H1 (cell line): ENCODE data around the gene CLDN7. TPM values are rescaled to one million over a fixed set of nuclear protein-coding genes. Genes with fewer than 3 reads are reported as not detected.
A peak's percentile ranks its signal among the peaks of the same experiment; 100 is the strongest.

Experiments
- ASH2L ChIP-seq: fragments of 200-600, 300-600 bp; sonication (generic); IDR thresholded peaks from one replicate; pipeline ENCODE4 v1.7.1; 2017; ENCODE audit warnings: low read length
- CBX5 ChIP-seq: fragments of 300-800, 300-1000 bp; sonication (generic); IDR thresholded peaks from 2 replicates; pipeline ENCODE4 v1.7.1; 2016; ENCODE audit warnings: antibody characterized with exemption, low read length, low read depth
- CBX8 ChIP-seq: fragments of 300-800, 300-1000 bp; sonication (generic); IDR thresholded peaks from 2 replicates; pipeline ENCODE4 v1.7.1; 2016; ENCODE audit warnings: low read depth, low read length, borderline replicate concordance
- CREB1 ChIP-seq: IDR thresholded peaks from 2 replicates; pipeline ENCODE4 v1.6.1; 2012; ENCODE audit warnings: inconsistent platforms
- CTBP2 ChIP-seq: IDR thresholded peaks from 2 replicates; pipeline ENCODE4 v1.7.0; 2011; ENCODE audit warnings: borderline replicate concordance, mild to moderate bottlenecking, moderate library complexity, mixed read lengths, low read length; ENCODE audit not compliant: insufficient read depth, insufficient read length
- EGR1 ChIP-seq: IDR thresholded peaks from 2 replicates; pipeline ENCODE4 v1.6.1; 2011; ENCODE audit warnings: low read depth, low read length, borderline replicate concordance
- EZH2 ChIP-seq: fragments of 200-600 bp; sonication (generic); IDR thresholded peaks from 2 replicates; pipeline ENCODE4 v1.7.1; 2012; ENCODE audit warnings: low read depth, mild to moderate bottlenecking, moderate library complexity, low read length, inconsistent platforms; ENCODE audit not compliant: severe bottlenecking
- GTF2F1 ChIP-seq: IDR thresholded peaks from 2 replicates; pipeline ENCODE4 v1.6.1; 2012; ENCODE audit warnings: low read depth, low read length, improper control_type of control experiment, borderline replicate concordance
- HDAC6 ChIP-seq: IDR thresholded peaks from one replicate; pipeline ENCODE4 v1.7.1; 2012; ENCODE audit warnings: low read depth, mild to moderate bottlenecking, inconsistent platforms, low read length, moderate library complexity
- JUN ChIP-seq: IDR thresholded peaks from 2 replicates; pipeline ENCODE4 v1.6.1; 2011; ENCODE audit warnings: low read depth, mild to moderate bottlenecking, improper control_type of control experiment, low read length
- KDM1A ChIP-seq: fragments of 200-600, 300-600 bp; sonication (generic); IDR thresholded peaks from 2 replicates; pipeline ENCODE4 v1.7.1; 2016; ENCODE audit warnings: mild to moderate bottlenecking, low read length, borderline replicate concordance
- MAFK ChIP-seq: IDR thresholded peaks from 2 replicates; pipeline ENCODE4 v1.6.1; 2012; ENCODE audit warnings: low read depth, mild to moderate bottlenecking, improper control_type of control experiment, low read length
- NRF1 ChIP-seq: IDR thresholded peaks from 2 replicates; pipeline ENCODE4 v1.6.1; 2011; ENCODE audit warnings: mild to moderate bottlenecking, low read depth, low read length, improper control_type of control experiment
- PHF8 ChIP-seq: fragments of 200-600 bp; sonication (generic); conservative IDR thresholded peaks from 2 replicates; pipeline ENCODE4 v1.7.1; 2012; ENCODE audit warnings: low read depth, mild to moderate bottlenecking, inconsistent platforms, low read length, moderate library complexity
- POLR2A ChIP-seq, 2 experiments: IDR thresholded peaks; 1 replicate in 1 of 2; 2 replicates in 1 of 2; pipeline ENCODE4 v1.6.1; 2011; ENCODE audit warnings: low read depth in 2 of 2, low read length in 2 of 2, mild to moderate bottlenecking in 2 of 2; ENCODE audit errors: control extremely low read depth in 1 of 2
- RNF2 ChIP-seq: fragments of 200-900, 300-1000 bp; sonication (generic); IDR thresholded peaks from 2 replicates; pipeline ENCODE4 v1.7.1; 2016; ENCODE audit warnings: borderline replicate concordance, low read depth, mild to moderate bottlenecking, antibody characterized with exemption, low read length; ENCODE audit not compliant: poor library complexity, severe bottlenecking; ENCODE audit errors: missing control alignments
- RXRA ChIP-seq: IDR thresholded peaks from 2 replicates; pipeline ENCODE4 v1.6.1; 2011; ENCODE audit warnings: low read depth, mild to moderate bottlenecking, low read length, moderate library complexity; ENCODE audit not compliant: insufficient read depth
- SAP30 ChIP-seq: fragments of 300-600 bp; sonication (generic); IDR thresholded peaks from 2 replicates; pipeline ENCODE4 v1.7.1; 2012; ENCODE audit warnings: low read length, moderate library complexity, mild to moderate bottlenecking, inconsistent platforms; ENCODE audit not compliant: insufficient read depth, insufficient replicate concordance
- SRF ChIP-seq: IDR thresholded peaks from 2 replicates; pipeline ENCODE4 v1.6.1; 2011; ENCODE audit warnings: mild to moderate bottlenecking, low read depth, low read length, moderate library complexity
- TAF1 ChIP-seq: IDR thresholded peaks from 2 replicates; pipeline ENCODE4 v1.6.1; 2011; ENCODE audit warnings: mild to moderate bottlenecking, low read depth, low read length
- TAF7 ChIP-seq: optimal IDR thresholded peaks from 2 replicates; pipeline ENCODE3; 2011; ENCODE audit warnings: low read depth, mild to moderate bottlenecking, inconsistent platforms, low read length, moderate library complexity, borderline replicate concordance
- TEAD4 ChIP-seq: IDR thresholded peaks from 2 replicates; pipeline ENCODE4 v1.6.1; 2012; ENCODE audit warnings: low read depth, low read length, inconsistent platforms, mixed read lengths
- ZNF274 ChIP-seq: IDR thresholded peaks from 2 replicates; pipeline ENCODE4 v1.7.0; 2012; ENCODE audit warnings: low read length, borderline replicate concordance; ENCODE audit errors: extremely low read depth
- polyA plus RNA-seq, 7 experiments: library from polyadenylated mRNA; depleted of rRNA in 3 of 7; stranded (reverse) in 5 of 7; unstranded in 2 of 7; fragments of >200 nt in 5 of 7; fragments of 200-250 nt in 2 of 7; gene quantifications; 1 replicate in 5 of 7; 2 replicates in 1 of 7; 4 replicates in 1 of 7; pipeline versions ENCODE4 v1.2.1 to v1.2.3, GENCODE V29; 2011 to 2013; ENCODE audit warnings: missing spikeins in 2 of 7, mixed read lengths in 2 of 7
- total RNA-seq: library from RNA; stranded (reverse); fragmentation: NEBNext Ultra II Directional; extraction: Animal tissue kit (Norgen Biotek cat#: 25700); gene quantifications from 2 replicates; pipeline ENCODE4 v1.2.1, GENCODE V29; 2021

Gene CLDN7
- total and polyA plus RNA-seq, 2 of the 8 experiments (the other 6 are each of a cell fraction or from before 2014, with no cell fraction given): 118 to 119 TPM

GRCh38 chr17:7241783-7242716 lies 20.2 kb downstream of the CLDN7 start, which contains the start of gene GABARAP (continued):
- TF ChIP-seq TEAD4: no peak
- no peak for TF ChIP-seq CBX5
- TF ChIP-seq TAF1: no peak; the same call in none of the 2 replicates
- no peak for TF ChIP-seq SRF
- TF ChIP-seq CBX8: no peak
- no peak for TF ChIP-seq SAP30
- TF ChIP-seq CTBP2: no peak
- TF ChIP-seq ZNF274: no peak
- no peak for TF ChIP-seq NRF1
- TF ChIP-seq GTF2F1: no peak
- peak in 1 of 2 experiments; percentile 70; a peak in 1 of 3 replicates for TF ChIP-seq POLR2A (IDR thresholded peaks at IDR 0.05; ENCODE audit: control extremely low read depth in 1 of 2, low read depth in 2 of 2, low read length in 2 of 2)
- TF ChIP-seq EZH2: no peak
- peak; percentile 71; the same call in 1 of the 2 replicates for TF ChIP-seq EGR1
- TF ChIP-seq ASH2L: no peak
- peak; percentile 13 for TF ChIP-seq TAF7
- no peak for TF ChIP-seq MAFK
- no peak for TF ChIP-seq JUN
- TF ChIP-seq KDM1A: no peak
- TF ChIP-seq RXRA: no peak
- no peak for TF ChIP-seq RNF2
- TF ChIP-seq HDAC6: no peak
- peak; percentile 11; the same call in 1 of the 2 replicates for TF ChIP-seq PHF8
- TF ChIP-seq CREB1: peak; percentile 80
